ENCODE data around the gene PGAP2.
"Not testable (repeated sequence)": the region's sequence is repeated elsewhere in the genome, so short reads cannot be mapped to it uniquely, and the experiment has no call there.

The PGAP2 gene

GRCh38 chr11:3802011-3802790, 6.2 kb upstream of the PGAP2 start:
- FAIRE-seq (no peak), DNase-seq (ENCODE audit: extremely low spot score, insufficient read length, low read depth) (no peak)

GRCh38 chr11:3803726-3804495, 4.4 kb upstream of the PGAP2 start:
- no peak for FAIRE-seq
- no peak for DNase-seq (ENCODE audit: extremely low spot score, insufficient read length, low read depth)

- DNase-seq (ENCODE audit: extremely low spot score, insufficient read length, low read depth) (peak; percentile 51), FAIRE-seq (peak; percentile 79)
These were observed 682 bp downstream of the PGAP2 start for GRCh38 chr11:3808861-3809623.

GRCh38 chr11:3809624-3809928, 1.2 kb downstream of the PGAP2 start:
- DNase-seq (ENCODE audit: extremely low spot score, insufficient read length, low read depth) (no peak), FAIRE-seq (no peak)

- FAIRE-seq = no peak
These were observed 2.1 kb downstream of the PGAP2 start for GRCh38 chr11:3810446-3810845.

GRCh38 chr11:3810951-3811350, 2.6 kb downstream of the PGAP2 start:
- FAIRE-seq = no peak
- no peak for DNase-seq (ENCODE audit: extremely low spot score, insufficient read length, low read depth)

More at GRCh38 chr11:3810446-3810845, 2.1 kb downstream of the PGAP2 start:
- no peak for DNase-seq (ENCODE audit: extremely low spot score, insufficient read length, low read depth)

- DNase-seq (ENCODE audit: extremely low spot score, insufficient read length, low read depth); FAIRE-seq: not testable (repeated sequence)
These were observed 6.5 kb downstream of the PGAP2 start for GRCh38 chr11:3814832-3815231.

- no peak for DNase-seq (ENCODE audit: extremely low spot score, insufficient read length, low read depth)
- no peak for FAIRE-seq
These were observed 7.5 kb downstream of the PGAP2 start for GRCh38 chr11:3815845-3816244.

GRCh38 chr11:3816673-3817072, 8.3 kb downstream of the PGAP2 start:
- FAIRE-seq (no peak), DNase-seq (ENCODE audit: extremely low spot score, insufficient read length, low read depth) (no peak)

- FAIRE-seq (no peak), DNase-seq (ENCODE audit: extremely low spot score, insufficient read length, low read depth) (no peak)
These were observed 8.9 kb downstream of the PGAP2 start for GRCh38 chr11:3817181-3817800.

- no peak for FAIRE-seq
- no peak for DNase-seq (ENCODE audit: extremely low spot score, insufficient read length, low read depth)
These were observed 12.6 kb downstream of the PGAP2 start for GRCh38 chr11:3820971-3821370.

- FAIRE-seq = no peak
- no peak for DNase-seq (ENCODE audit: extremely low spot score, insufficient read length, low read depth)
These were observed 14.0 kb downstream of the PGAP2 start for GRCh38 chr11:3822312-3822711.

GRCh38 chr11:3823303-3823702, 14.9 kb downstream of the PGAP2 start:
- no peak for DNase-seq (ENCODE audit: extremely low spot score, insufficient read length, low read depth)
- no peak for FAIRE-seq

- no peak for DNase-seq (ENCODE audit: extremely low spot score, insufficient read length, low read depth)
- FAIRE-seq = no peak
These were observed 15.6 kb downstream of the PGAP2 start for GRCh38 chr11:3823762-3824506.

GRCh38 chr11:3824714-3825472, 16.5 kb downstream of the PGAP2 start:
- DNase-seq (ENCODE audit: extremely low spot score, insufficient read length, low read depth) (peak; percentile 54), FAIRE-seq (peak; percentile 92)

GRCh38 chr11:3825473-3826154, 17.3 kb downstream of the PGAP2 start:
- DNase-seq (ENCODE audit: extremely low spot score, insufficient read length, low read depth) (no peak), FAIRE-seq (no peak)

- FAIRE-seq (no peak), DNase-seq (ENCODE audit: extremely low spot score, insufficient read length, low read depth) (no peak)
These were observed 18.4 kb downstream of the PGAP2 start for GRCh38 chr11:3826721-3827120.

GRCh38 chr11:3827434-3828186, 19.2 kb downstream of the PGAP2 start:
- DNase-seq (ENCODE audit: extremely low spot score, insufficient read length, low read depth) (no peak), FAIRE-seq (no peak)
